OCI-LY3 (cell line): Measurements from ENCODE around the gene LUC7L3.

Source experiments
- H2AFZ ChIP-seq: fragments of 200-600, 300-600 bp; shearing (Covaris generic); 2 replicates; pipeline ENCODE4 v1.6.0; 2014; ENCODE audit warnings: antibody characterized with exemption, low read depth, low read length
- H3K27ac ChIP-seq: fragments of 200-600, 300-600 bp; sonication (generic); 2 replicates; pipeline ENCODE4 v1.5.1; 2014; ENCODE audit warnings: mild to moderate bottlenecking, low read length, moderate library complexity, mixed read lengths
- H3K27me3 ChIP-seq: fragments of 200-600, 300-600 bp; sonication (generic); 2 replicates; pipeline ENCODE4 v1.6.1; 2014; ENCODE audit warnings: low read depth, low read length, mixed read lengths
- H3K36me3 ChIP-seq: fragments of 200-600, 300-600 bp; sonication (generic); replicated peaks from 2 replicates; pipeline ENCODE3; 2014; ENCODE audit warnings: low read depth, low read length, mixed read lengths
- H3K4me1 ChIP-seq: fragments of 300-600, 200-600 bp; sonication (generic); 2 replicates; pipeline ENCODE4 v1.6.1; 2014; ENCODE audit warnings: low read length, mixed read lengths
- H3K4me2 ChIP-seq: fragments of 200-600, 300-600 bp; sonication (generic); 2 replicates; pipeline ENCODE4 v1.6.1; 2014; ENCODE audit warnings: low read length, mixed read lengths
- H3K4me3 ChIP-seq: fragments of 300-600, 200-600 bp; sonication (generic); 2 replicates; pipeline ENCODE4 v1.5.1; 2014; ENCODE audit warnings: antibody characterized with exemption, mild to moderate bottlenecking, low read length, moderate library complexity
- H3K79me2 ChIP-seq: fragments of 300-600, 200-600 bp; shearing (Covaris generic); 2 replicates; pipeline ENCODE4 v1.6.1; 2014; ENCODE audit warnings: mild to moderate bottlenecking, low read length, mixed read lengths
- H3K9ac ChIP-seq: fragments of 300-600, 200-600 bp; shearing (Covaris generic); 2 replicates; pipeline ENCODE4 v1.6.0; 2014; ENCODE audit warnings: mild to moderate bottlenecking, low read length, moderate library complexity
- H3K9me3 ChIP-seq: fragments of 200-600, 300-600 bp; shearing (Covaris generic); 2 replicates; pipeline ENCODE4 v1.6.1; 2014; ENCODE audit warnings: low read length, mixed read lengths; ENCODE audit not compliant: insufficient read depth
- H4K20me1 ChIP-seq: fragments of 200-600, 300-600 bp; sonication (generic); 2 replicates; pipeline ENCODE4 v1.6.1; 2016; ENCODE audit warnings: low read length, mixed read lengths; ENCODE audit not compliant: insufficient read depth
- EZH2phosphoT487 ChIP-seq: fragments of 200-600 bp; shearing (Covaris generic); IDR thresholded peaks from 2 replicates; pipeline ENCODE4 v1.6.1; 2018; ENCODE audit warnings: antibody characterized with exemption, mixed run types, low read depth
- TF ChIP-seq, protein P1 (sequence below): fragments of 200-600, 300-600 bp; sonication (generic); IDR thresholded peaks from 2 replicates; pipeline ENCODE4 v1.5.1; 2014; ENCODE audit warnings: antibody characterized with exemption, low read length, low read depth

LUC7L3 gene

DNA sequence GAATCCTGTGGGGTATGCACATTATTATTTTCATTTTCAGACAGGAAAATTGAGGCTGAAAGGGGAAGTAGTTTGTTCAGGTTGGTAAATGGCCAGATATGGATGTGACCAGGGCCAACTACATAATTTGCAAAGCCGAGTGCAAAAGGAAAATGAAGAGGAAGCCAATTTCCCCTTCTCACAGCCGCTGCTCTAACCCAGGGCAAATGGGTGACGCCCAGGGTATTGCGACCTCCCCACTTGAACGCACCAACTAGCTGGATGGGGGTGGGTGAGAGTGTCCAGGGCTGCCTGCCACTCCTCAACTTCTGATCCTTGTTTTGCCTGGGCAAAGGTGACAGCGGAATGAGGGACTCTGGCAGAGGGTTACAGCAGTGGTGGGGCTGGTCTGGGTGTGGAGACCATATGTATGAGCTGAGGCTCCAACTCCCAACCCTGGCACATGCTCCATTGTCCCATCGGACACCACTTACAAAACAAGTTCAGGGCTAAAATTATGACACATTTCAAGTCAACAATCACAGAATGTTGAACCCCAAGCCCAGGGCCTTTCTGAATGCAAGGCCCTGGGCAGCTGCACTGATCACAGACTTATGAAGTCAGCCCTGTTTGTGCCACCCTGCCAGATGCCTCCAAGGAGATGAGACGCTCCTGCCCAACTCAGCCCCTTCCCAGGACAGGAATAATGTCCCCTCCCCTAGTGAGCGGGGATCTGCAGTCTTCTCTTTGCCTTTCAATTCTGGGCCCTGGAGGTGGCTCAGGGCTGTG, 46.2 kb downstream of the LUC7L3 start:
- TF ChIP-seq, protein P1, sequence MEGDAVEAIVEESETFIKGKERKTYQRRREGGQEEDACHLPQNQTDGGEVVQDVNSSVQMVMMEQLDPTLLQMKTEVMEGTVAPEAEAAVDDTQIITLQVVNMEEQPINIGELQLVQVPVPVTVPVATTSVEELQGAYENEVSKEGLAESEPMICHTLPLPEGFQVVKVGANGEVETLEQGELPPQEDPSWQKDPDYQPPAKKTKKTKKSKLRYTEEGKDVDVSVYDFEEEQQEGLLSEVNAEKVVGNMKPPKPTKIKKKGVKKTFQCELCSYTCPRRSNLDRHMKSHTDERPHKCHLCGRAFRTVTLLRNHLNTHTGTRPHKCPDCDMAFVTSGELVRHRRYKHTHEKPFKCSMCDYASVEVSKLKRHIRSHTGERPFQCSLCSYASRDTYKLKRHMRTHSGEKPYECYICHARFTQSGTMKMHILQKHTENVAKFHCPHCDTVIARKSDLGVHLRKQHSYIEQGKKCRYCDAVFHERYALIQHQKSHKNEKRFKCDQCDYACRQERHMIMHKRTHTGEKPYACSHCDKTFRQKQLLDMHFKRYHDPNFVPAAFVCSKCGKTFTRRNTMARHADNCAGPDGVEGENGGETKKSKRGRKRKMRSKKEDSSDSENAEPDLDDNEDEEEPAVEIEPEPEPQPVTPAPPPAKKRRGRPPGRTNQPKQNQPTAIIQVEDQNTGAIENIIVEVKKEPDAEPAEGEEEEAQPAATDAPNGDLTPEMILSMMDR = no peak
- TF ChIP-seq EZH2phosphoT487 = no peak
- no peaks in the 10 kb centered on the region for H3K9me3 ChIP-seq
- H4K20me1 ChIP-seq = no peaks in the 10 kb centered on the region
- no peaks in the 10 kb centered on the region for H3K79me2 ChIP-seq
- no peaks in the 10 kb centered on the region for H3K36me3 ChIP-seq
- peak overlapping the region; percentile 67; the same call in 1 of the 2 replicates for H2AFZ ChIP-seq
- H3K9ac ChIP-seq = peak overlapping the region; percentile 43
- H3K27me3 ChIP-seq = no peaks in the 10 kb centered on the region
- H3K4me1 ChIP-seq = peaks cover 36% of the 10 kb centered on the region
- peak overlapping the region; percentile 73 for H3K4me2 ChIP-seq
- peak overlapping the region; percentile 36 for H3K27ac ChIP-seq
- H3K4me3 ChIP-seq = peak overlapping the region; percentile 47

DNA sequence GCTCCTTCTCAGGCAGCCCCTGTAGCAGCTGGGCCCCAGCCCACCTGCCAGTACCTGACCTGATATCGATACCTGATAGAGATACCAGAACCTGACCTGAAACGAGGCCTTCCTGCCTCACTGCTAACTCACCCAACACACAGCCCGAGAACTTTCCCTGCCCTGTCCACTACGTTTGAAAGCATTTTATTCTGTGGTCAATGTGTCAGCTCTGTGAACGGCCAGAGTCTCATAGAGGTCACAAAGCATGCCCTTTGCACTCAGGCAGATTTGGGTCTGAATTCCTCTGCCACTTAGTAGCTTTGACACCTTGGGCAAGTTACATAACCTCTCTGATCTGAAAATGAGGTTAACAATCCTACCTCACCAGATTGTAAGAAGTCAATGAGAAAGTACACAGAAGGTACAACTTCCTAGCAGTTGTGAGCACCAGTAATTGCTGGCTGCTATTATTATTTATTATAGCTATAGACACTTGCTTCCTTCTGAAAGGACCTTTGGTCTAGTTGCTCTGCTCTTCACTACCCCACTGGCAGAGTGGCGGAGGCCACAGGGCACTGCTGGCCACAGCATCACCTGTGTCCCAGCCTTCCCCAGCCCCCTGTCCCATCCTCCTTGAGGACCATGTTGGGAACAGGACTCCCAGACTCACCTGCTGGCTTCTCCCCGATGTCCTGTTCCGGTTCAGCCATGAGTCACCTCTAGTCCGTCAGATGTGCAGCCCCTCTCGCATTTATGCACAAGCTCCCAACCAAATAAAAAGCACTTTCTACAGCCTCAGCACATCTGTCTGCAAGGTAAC, 47.0 kb downstream of the LUC7L3 start:
- H3K4me3 ChIP-seq = no peak overlapping the region
- peaks cover 36% of the 10 kb centered on the region for H3K4me1 ChIP-seq
- H4K20me1 ChIP-seq = no peaks in the 10 kb centered on the region
- no peak overlapping the region for H3K27ac ChIP-seq
- H3K9ac ChIP-seq = no peak overlapping the region
- H3K9me3 ChIP-seq = no peaks in the 10 kb centered on the region
- no peaks in the 10 kb centered on the region for H3K79me2 ChIP-seq
- H2AFZ ChIP-seq = peak overlapping the region; percentile 67; the same call in 1 of the 2 replicates
- H3K36me3 ChIP-seq = no peaks in the 10 kb centered on the region
- TF ChIP-seq EZH2phosphoT487 = no peak
- TF ChIP-seq, protein P1 = no peak
- no peak overlapping the region for H3K4me2 ChIP-seq
- H3K27me3 ChIP-seq = no peaks in the 10 kb centered on the region

DNA sequence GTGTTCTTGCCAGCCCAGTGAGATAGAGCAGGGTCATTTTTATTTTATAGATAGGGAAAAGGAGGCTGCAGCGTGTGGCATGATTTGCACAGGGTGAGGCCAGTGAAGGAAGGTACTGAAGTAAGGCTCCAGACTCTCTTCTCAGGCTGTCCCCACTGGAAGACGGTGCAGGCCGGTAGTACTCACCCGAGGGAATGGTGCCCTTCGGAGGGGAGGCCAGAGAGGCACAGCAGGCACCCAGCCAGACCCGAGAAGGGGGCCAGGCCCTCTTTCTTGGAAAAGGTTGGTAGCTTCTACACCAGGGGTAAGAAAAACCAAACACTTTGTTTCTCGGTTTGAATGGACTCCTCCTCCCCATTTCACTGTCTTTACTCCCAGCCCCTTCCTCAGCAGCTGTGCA, 47.6 kb downstream of the LUC7L3 start:
- Histone ChIP-seq H3K9me3 (no peaks in the 10 kb centered on the region), H3K9ac (no peak overlapping the region), H4K20me1 (no peaks in the 10 kb centered on the region), H3K4me2 (no peak overlapping the region), H3K79me2 (no peaks in the 10 kb centered on the region), H3K27me3 (no peaks in the 10 kb centered on the region), H3K4me1 (peaks cover 36% of the 10 kb centered on the region), H2AFZ (no peak overlapping the region), H3K27ac (no peak overlapping the region), H3K4me3 (no peak overlapping the region), H3K36me3 (no peaks in the 10 kb centered on the region)
- TF ChIP-seq, protein P1 = no peak
- no peak for TF ChIP-seq EZH2phosphoT487

DNA sequence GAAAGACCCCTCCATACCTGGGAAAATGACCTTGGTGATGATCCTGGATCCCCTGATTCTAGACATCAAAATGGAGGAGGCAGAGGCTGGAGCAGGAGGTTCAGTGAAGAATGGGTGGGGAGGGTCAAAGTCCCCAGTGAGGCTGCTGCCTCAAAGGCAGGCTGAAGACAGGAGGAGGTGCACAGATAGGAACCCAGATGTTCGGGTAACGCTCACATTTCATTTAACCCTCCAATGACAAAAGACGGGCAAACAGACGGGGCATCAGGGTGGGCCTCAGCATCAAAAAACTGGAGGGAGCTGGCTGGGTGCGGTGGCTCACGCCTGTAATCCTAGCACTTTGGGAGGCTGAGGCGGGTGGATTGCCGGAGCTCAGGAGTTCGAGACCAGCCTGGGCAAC, 48.0 kb downstream of the LUC7L3 start, which contains the start of gene ANKRD40CL:
Gene ANKRD40CL (minus strand): TSS at position 73 of the 400 bp plus-strand sequence. CDS start 605 bp downstream, outside the sequence.
- Histone ChIP-seq H3K4me2 (no peak within 1 kb of the TSS), H3K79me2 (no peaks in the 10 kb centered on the region), H4K20me1 (no peaks in the 10 kb centered on the region), H3K4me1 (peaks cover 35% of the 10 kb centered on the region), H3K36me3 (no peaks in the 10 kb centered on the region), H3K27me3 (no peaks in the 10 kb centered on the region), H3K9me3 (no peaks in the 10 kb centered on the region), H3K9ac (no peak within 1 kb of the TSS), H2AFZ (peak within 1 kb of the TSS; percentile 67; the same call in 1 of the 2 replicates), H3K4me3 (no peak within 1 kb of the TSS), H3K27ac (no peak within 1 kb of the TSS)
- TF ChIP-seq, protein P1 = no peak
- TF ChIP-seq EZH2phosphoT487 = no peak
